ACC112 (cell line): Measurements from ENCODE around the gene MRPL39.

ENCODE experiments used
- H2AFZ ChIP-seq: fragments of 200-600 bp; sonication (generic); one replicate; pipeline ENCODE4 v1.6.0; 2017; ENCODE audit warnings: antibody characterized with exemption, low read length; ENCODE audit not compliant: unreplicated experiment
- H3K27ac ChIP-seq: fragments of 200-600 bp; sonication (generic); 2 replicates; pipeline ENCODE4 v1.5.1; 2014; ENCODE audit warnings: low read depth, mild to moderate bottlenecking, antibody characterized with exemption, low read length, moderate library complexity
- H3K27me3 ChIP-seq: fragments of 200-600 bp; sonication (generic); 2 replicates; pipeline ENCODE4 v1.6.1; 2014; ENCODE audit warnings: mild to moderate bottlenecking, antibody characterized with exemption, low read length, moderate library complexity, mixed read lengths; ENCODE audit not compliant: insufficient read depth
- H3K36me3 ChIP-seq: fragments of 200-600 bp; sonication (generic); 2 replicates; pipeline ENCODE4 v1.6.1; 2016; ENCODE audit warnings: mild to moderate bottlenecking, antibody characterized with exemption, low read length, moderate library complexity, mixed read lengths; ENCODE audit not compliant: insufficient read depth
- H3K4me1 ChIP-seq: fragments of 200-600 bp; sonication (generic); one replicate; pipeline ENCODE4 v1.6.1; 2016; ENCODE audit warnings: low read length, mixed read lengths; ENCODE audit not compliant: insufficient read depth, unreplicated experiment, control insufficient read depth
- H3K4me3 ChIP-seq: fragments of 200-600 bp; sonication (generic); 2 replicates; pipeline ENCODE4 v1.5.1; 2014; ENCODE audit warnings: mild to moderate bottlenecking, low read depth, low read length
- H3K79me2 ChIP-seq: fragments of 200-600 bp; sonication (generic); one replicate; pipeline ENCODE4 v1.6.0; 2016; ENCODE audit warnings: low read length; ENCODE audit not compliant: control insufficient read depth, unreplicated experiment, insufficient read depth

The MRPL39 gene

GRCh38 chr21:25579226-25580013, 27.9 kb downstream of the MRPL39 start:
- no peaks in the 10 kb centered on the region for H3K27me3 ChIP-seq
- peaks cover 19% of the 10 kb centered on the region for H3K36me3 ChIP-seq
- peaks cover 8% of the 10 kb centered on the region for H3K79me2 ChIP-seq
- H3K27ac ChIP-seq, result no peak overlapping the region
- no peak overlapping the region for H3K4me3 ChIP-seq
- H3K4me1 ChIP-seq, result peaks cover 24% of the 10 kb centered on the region
- H2AFZ ChIP-seq, result no peak overlapping the region

GRCh38 chr21:25578056-25578961, 29.0 kb downstream of the MRPL39 start:
- peaks cover 33% of the 10 kb centered on the region for H3K4me1 ChIP-seq
- no peak overlapping the region for H3K27ac ChIP-seq

GRCh38 chr21:25577424-25578055, 29.7 kb downstream of the MRPL39 start:
- Histone ChIP-seq H3K4me1 (peaks cover 41% of the 10 kb centered on the region), H3K79me2 (peaks cover 8% of the 10 kb centered on the region), H3K36me3 (peaks cover 19% of the 10 kb centered on the region), H2AFZ (no peak overlapping the region), H3K27me3 (no peaks in the 10 kb centered on the region), H3K27ac (no peak overlapping the region), H3K4me3 (no peak overlapping the region)

More at GRCh38 chr21:25578056-25578961, 29.0 kb downstream of the MRPL39 start:
- no peaks in the 10 kb centered on the region for H3K27me3 ChIP-seq
- H3K36me3 ChIP-seq, result peaks cover 19% of the 10 kb centered on the region
- peaks cover 8% of the 10 kb centered on the region for H3K79me2 ChIP-seq
- H2AFZ ChIP-seq, result no peak overlapping the region
- H3K4me3 ChIP-seq, result no peak overlapping the region

GRCh38 chr21:25573409-25574206, 33.7 kb downstream of the MRPL39 start:
- Histone ChIP-seq H3K4me1 (peaks cover 58% of the 10 kb centered on the region), H3K27me3 (no peaks in the 10 kb centered on the region), H3K27ac (peak overlapping the region; percentile 87), H3K79me2 (peaks cover 30% of the 10 kb centered on the region), H3K36me3 (peaks cover 26% of the 10 kb centered on the region), H2AFZ (no peak overlapping the region), H3K4me3 (peak overlapping the region; percentile 39)

GRCh38 chr21:25572861-25573310, 34.4 kb downstream of the MRPL39 start:
- Histone ChIP-seq H3K4me3 (peak overlapping the region; percentile 39), H3K36me3 (peaks cover 21% of the 10 kb centered on the region), H3K27me3 (no peaks in the 10 kb centered on the region), H3K4me1 (peaks cover 63% of the 10 kb centered on the region), H2AFZ (no peak overlapping the region), H3K27ac (peak overlapping the region; percentile 87), H3K79me2 (peaks cover 35% of the 10 kb centered on the region)

GRCh38 chr21:25571726-25572121, 35.6 kb downstream of the MRPL39 start:
- H3K4me1 ChIP-seq, result peaks cover 63% of the 10 kb centered on the region
- peaks cover 47% of the 10 kb centered on the region for H3K79me2 ChIP-seq
- no peak overlapping the region for H2AFZ ChIP-seq
- peaks cover 16% of the 10 kb centered on the region for H3K36me3 ChIP-seq
- no peak overlapping the region for H3K4me3 ChIP-seq
- no peaks in the 10 kb centered on the region for H3K27me3 ChIP-seq
- no peak overlapping the region for H3K27ac ChIP-seq

GRCh38 chr21:25569711-25570110, 37.6 kb downstream of the MRPL39 start:
- no peaks in the 10 kb centered on the region for H3K27me3 ChIP-seq
- peaks cover 22% of the 10 kb centered on the region; the same call in 1 of the 2 replicates for H3K36me3 ChIP-seq
- H3K27ac ChIP-seq, result peak overlapping the region; percentile 20; the same call in 1 of the 2 replicates
- no peak overlapping the region for H2AFZ ChIP-seq
- H3K79me2 ChIP-seq, result peaks cover 61% of the 10 kb centered on the region
- H3K4me1 ChIP-seq, result peaks cover 52% of the 10 kb centered on the region
- H3K4me3 ChIP-seq, result no peak overlapping the region

GRCh38 chr21:25569084-25569483, 38.2 kb downstream of the MRPL39 start:
- Histone ChIP-seq H3K27ac (peak overlapping the region; percentile 20; the same call in 1 of the 2 replicates), H3K79me2 (peaks cover 65% of the 10 kb centered on the region), H3K36me3 (peaks cover 24% of the 10 kb centered on the region; the same call in 1 of the 2 replicates), H3K27me3 (no peaks in the 10 kb centered on the region), H3K4me1 (peaks cover 51% of the 10 kb centered on the region), H3K4me3 (no peak overlapping the region), H2AFZ (no peak overlapping the region)

- peak overlapping the region; percentile 14; the same call in 1 of the 2 replicates for H3K27ac ChIP-seq
- H2AFZ ChIP-seq, result no peak overlapping the region
- peaks cover 24% of the 10 kb centered on the region; the same call in 1 of the 2 replicates for H3K36me3 ChIP-seq
- H3K27me3 ChIP-seq, result no peaks in the 10 kb centered on the region
- peaks cover 74% of the 10 kb centered on the region for H3K79me2 ChIP-seq
- H3K4me1 ChIP-seq, result peaks cover 45% of the 10 kb centered on the region
- H3K4me3 ChIP-seq, result peak overlapping the region; percentile 20; the same call in 1 of the 2 replicates
Observed at GRCh38 chr21:25568246-25568645, 39.0 kb downstream of the MRPL39 start.
